BE2C (cell line): Measurements from ENCODE around the gene GPC6.

Experiments
- DNase-seq: peaks from one replicate; pipeline ENCODE4 v3.0.0-alpha.2; 2020
- H3K27me3 ChIP-seq: fragments of 250-450 bp; sonication (Bioruptor Pico); 2 replicates; pipeline ENCODE4 v1.5.1; 2020; ENCODE audit warnings: mild to moderate bottlenecking
- H3K36me3 ChIP-seq: fragments of 250-450 bp; sonication (Bioruptor Pico); 2 replicates; pipeline ENCODE4 v1.5.1; 2020; ENCODE audit warnings: mild to moderate bottlenecking
- H3K4me1 ChIP-seq: fragments of 250-450 bp; sonication (Bioruptor Pico); 2 replicates; pipeline ENCODE4 v1.5.1; 2020
- H3K4me3 ChIP-seq: 2 replicates; pipeline ENCODE4 v1.5.1; 2011; ENCODE audit warnings: low read depth, low read length
- H3K9me3 ChIP-seq: fragments of 250-450 bp; sonication (Bioruptor Pico); 2 replicates; pipeline ENCODE4 v1.5.1; 2020
- CTCF ChIP-seq: IDR thresholded peaks from 2 replicates; pipeline ENCODE4 v1.5.1; 2012; ENCODE audit warnings: mild to moderate bottlenecking, low read depth, low read length

Gene GPC6

DNA sequence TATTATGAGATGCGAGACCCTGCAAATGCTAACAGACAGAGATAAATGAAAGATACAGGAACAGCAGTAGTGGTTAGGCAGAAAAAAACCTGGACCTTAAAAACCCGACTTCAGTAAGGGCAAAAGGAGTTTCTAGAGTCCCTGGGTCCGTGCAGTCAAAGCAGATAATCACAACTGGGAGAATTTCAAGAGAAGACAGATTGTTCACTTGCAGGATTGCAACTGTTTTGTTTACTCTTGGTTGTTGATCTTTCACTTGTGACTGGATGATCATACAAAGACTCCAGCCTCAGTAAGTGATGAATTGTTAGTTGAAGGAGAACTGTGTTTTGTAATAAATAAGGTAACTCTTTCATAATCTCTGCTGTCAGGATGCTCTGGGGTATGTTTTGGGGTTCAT lies 135.1 kb downstream of the GPC6 start:
- Histone ChIP-seq H3K4me1 (peaks cover 9% of the 10 kb centered on the region), H3K4me3 (no peak overlapping the region), H3K27me3 (no peaks in the 10 kb centered on the region), H3K9me3 (no peaks in the 10 kb centered on the region), H3K36me3 (no peaks in the 10 kb centered on the region)
- no peak for DNase-seq
- no peak for TF ChIP-seq CTCF

DNA sequence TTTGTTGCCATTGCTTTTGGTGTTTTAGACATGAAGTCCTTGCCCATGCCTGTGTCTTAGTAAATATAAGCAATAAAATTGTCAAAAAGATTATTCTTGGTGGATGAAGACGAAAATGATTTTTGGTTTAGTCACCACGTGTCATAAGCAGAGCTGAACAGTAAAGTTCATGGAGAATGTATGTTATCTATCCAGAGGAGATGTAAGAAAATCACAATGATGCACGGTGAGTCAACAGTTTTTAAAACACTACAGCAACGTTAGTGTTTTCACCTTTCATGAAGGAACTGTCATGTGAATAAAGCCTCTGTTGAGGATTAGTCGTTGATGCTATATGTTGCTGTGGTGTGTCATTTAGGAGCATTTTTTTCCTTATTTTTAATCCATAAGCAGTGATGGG lies 137.6 kb downstream of the GPC6 start:
- H3K9me3 ChIP-seq: no peaks in the 10 kb centered on the region
- no peak for TF ChIP-seq CTCF

DNA sequence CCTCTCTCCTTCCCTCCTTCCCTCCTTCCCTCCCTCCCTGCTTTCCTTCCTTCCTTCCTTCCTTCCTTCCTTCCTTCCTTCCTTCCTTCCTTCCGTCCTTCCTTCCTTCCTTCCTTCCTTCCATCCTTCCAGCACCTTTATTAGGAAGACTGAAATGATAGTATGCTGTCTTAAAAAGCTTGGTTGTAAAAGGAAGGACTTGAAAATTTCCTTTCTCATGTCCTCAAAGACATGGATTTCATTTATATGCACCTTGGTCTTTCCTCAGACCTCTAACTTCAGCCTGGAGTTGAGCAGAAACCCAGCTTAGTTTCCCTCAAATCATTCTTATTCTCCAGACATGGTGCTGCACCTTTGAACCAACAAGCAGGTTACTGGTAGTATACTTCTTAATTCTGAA lies 141.7 kb downstream of the GPC6 start:
- no peak overlapping the region for H3K4me3 ChIP-seq
- DNase-seq: no peak
- H3K4me1 ChIP-seq: peaks cover 5% of the 10 kb centered on the region
- H3K9me3 ChIP-seq: no peaks in the 10 kb centered on the region
- no peaks in the 10 kb centered on the region for H3K36me3 ChIP-seq
- H3K27me3 ChIP-seq: no peaks in the 10 kb centered on the region
- TF ChIP-seq CTCF: no peak

More for the DNA sequence above, 137.6 kb downstream of the GPC6 start:
- no peak for DNase-seq
- Histone ChIP-seq H3K4me1 (peaks cover 9% of the 10 kb centered on the region), H3K27me3 (no peaks in the 10 kb centered on the region), H3K4me3 (no peak overlapping the region), H3K36me3 (no peaks in the 10 kb centered on the region)

GRCh38 chr13:93368718-93369117 lies 142.1 kb downstream of the GPC6 start:
- Histone ChIP-seq H3K27me3 (no peaks in the 10 kb centered on the region), H3K36me3 (no peaks in the 10 kb centered on the region), H3K9me3 (no peaks in the 10 kb centered on the region), H3K4me3 (no peak overlapping the region), H3K4me1 (peaks cover 5% of the 10 kb centered on the region)
- DNase-seq: no peak
- TF ChIP-seq CTCF: no peak

GRCh38 chr13:93372856-93373255 lies 146.2 kb downstream of the GPC6 start:
- no peaks in the 10 kb centered on the region for H3K9me3 ChIP-seq
- H3K4me1 ChIP-seq: no peaks in the 10 kb centered on the region
- no peaks in the 10 kb centered on the region for H3K36me3 ChIP-seq
- no peaks in the 10 kb centered on the region for H3K27me3 ChIP-seq
- no peak for DNase-seq
- TF ChIP-seq CTCF: no peak
- no peak overlapping the region for H3K4me3 ChIP-seq

- Histone ChIP-seq H3K36me3 (no peaks in the 10 kb centered on the region), H3K27me3 (no peaks in the 10 kb centered on the region), H3K4me1 (no peaks in the 10 kb centered on the region), H3K9me3 (no peaks in the 10 kb centered on the region), H3K4me3 (no peak overlapping the region)
- DNase-seq: no peak
- TF ChIP-seq CTCF: no peak
Measured at GRCh38 chr13:93375491-93375890, 148.9 kb downstream of the GPC6 start.
